Stimulated activated CD8-positive, alpha-beta memory T cell treated with anti-CD3 and anti-CD28 coated beads, Interleukin-4, amount 100 ng/mL, for 4 hours (primary cell): ENCODE measurements around the gene REEP1.

ENCODE experiments used
- DNase-seq, 2 donors: peaks; one replicate each; pipeline ENCODE4 v3.0.0-alpha.2; 2020; ENCODE audit warnings: low read depth in 2 of 2, low spot score in 1 of 2

Gene REEP1, protein sequence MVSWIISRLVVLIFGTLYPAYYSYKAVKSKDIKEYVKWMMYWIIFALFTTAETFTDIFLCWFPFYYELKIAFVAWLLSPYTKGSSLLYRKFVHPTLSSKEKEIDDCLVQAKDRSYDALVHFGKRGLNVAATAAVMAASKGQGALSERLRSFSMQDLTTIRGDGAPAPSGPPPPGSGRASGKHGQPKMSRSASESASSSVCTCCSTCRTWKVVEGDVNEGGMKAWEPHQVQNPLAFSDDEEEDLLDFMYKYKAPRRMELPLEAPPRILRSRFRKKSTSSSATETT

GRCh38 chr2:86337244-86337835 lies at the start of gene REEP1:
Gene REEP1 (minus strand): TSS chr2:86337626. CDS start chr2:86337510, 116 bp downstream.
- DNase-seq = no peak

- no peak for DNase-seq
Measured at GRCh38 chr2:86383844-86384243, 46.4 kb upstream of the REEP1 start.

GRCh38 chr2:86382698-86383097 lies 45.3 kb upstream of the REEP1 start:
- DNase-seq = no peak

- DNase-seq = no peak
Measured at GRCh38 chr2:86382108-86382507, 44.7 kb upstream of the REEP1 start.

DNA sequence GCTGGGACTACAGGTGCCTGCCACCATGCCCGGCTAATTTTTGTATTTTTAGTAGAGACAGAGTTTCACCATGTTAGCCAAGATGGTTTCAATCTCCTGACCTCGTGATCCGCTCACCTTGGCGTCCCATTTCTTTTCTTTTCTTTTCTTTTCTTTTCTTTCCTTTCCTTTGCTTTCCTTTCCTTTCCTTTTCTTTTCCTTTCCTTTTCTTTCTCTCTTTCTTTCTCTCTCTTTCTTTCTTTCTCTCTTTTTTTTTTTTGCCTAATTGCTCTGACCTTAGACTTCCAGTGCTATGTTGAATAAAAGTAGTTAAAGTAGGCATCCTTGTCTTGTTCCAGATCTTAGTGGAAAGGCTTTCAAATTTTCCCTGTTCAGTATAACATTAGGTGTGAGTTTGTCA lies 41.0 kb upstream of the REEP1 start:
- DNase-seq = no peak

- DNase-seq = no peak
Measured at GRCh38 chr2:86375623-86376022, 38.2 kb upstream of the REEP1 start.

GRCh38 chr2:86372641-86373502 lies 35.4 kb upstream of the REEP1 start:
- DNase-seq = no peak

DNA sequence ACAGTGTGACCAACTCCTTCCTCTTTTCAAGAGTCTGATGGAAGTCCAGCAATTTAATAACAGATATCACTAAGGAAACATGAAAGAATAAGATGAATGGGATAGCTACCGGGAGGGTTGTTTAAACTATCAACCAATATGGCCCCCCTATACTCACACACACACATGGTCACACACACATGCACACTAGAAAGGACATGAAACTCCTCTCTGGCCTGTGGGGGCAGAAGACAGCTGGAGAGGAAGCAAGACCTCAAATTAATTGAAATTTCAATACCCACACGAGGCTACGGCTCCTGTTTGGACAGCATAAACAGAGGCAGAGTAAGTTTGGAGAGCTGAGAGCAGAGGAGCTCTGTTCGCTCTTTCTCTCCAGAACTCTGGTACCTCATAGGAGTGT lies 34.7 kb upstream of the REEP1 start:
- DNase-seq = no peak

GRCh38 chr2:86371527-86371926 lies 34.1 kb upstream of the REEP1 start:
- no peak for DNase-seq

- no peak for DNase-seq
Measured at GRCh38 chr2:86370579-86370978, 33.2 kb upstream of the REEP1 start.

DNA sequence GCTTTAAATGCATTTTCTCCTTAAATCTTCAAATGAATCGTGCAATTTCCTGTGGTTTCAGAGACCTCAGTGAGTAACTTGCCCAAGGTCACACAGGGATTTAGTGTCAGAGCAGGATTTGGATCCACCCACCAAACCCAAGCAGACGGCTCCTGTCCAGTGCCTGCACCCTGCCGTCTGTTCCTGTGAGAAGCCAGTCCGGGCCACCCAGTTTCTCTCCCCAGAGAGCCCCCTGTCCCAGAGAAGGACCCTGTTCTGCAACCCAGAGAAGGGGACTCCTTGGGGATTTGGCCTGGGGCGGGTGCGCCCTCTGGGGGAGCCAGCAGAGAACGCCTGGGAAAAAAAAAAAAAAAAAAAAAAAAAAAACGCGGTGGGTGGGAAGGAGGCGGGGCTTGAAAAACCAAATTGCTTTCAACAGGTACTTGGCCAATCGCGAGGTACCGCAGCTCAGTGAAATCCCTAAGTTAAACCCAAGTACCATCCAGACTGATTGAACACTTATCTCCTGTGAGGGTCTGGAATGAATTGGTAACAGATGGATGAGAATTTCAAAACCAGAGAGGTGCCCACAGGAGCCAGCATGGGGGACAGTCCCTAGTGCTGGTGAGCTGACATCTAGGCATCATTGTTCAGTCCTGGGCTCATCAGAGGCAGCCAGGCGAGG lies 30.9 kb upstream of the REEP1 start:
- no peak for DNase-seq

DNA sequence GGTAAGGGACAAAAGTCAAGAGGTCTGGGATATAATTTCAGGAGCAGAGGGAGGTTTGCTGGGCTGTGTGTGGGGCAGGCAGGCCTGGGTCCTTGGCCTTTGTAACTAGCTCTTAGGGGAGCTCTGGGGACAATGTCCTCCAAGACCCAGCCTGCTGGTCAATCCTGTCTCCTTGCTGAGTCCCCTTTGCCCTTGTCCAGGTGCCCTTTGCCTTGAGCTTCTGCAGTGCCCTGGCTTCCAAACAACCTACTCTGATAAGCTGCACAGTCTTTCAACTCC lies 30.0 kb upstream of the REEP1 start:
- DNase-seq = no peak

GRCh38 chr2:86366651-86367498 lies 29.4 kb upstream of the REEP1 start:
- DNase-seq = no peak

GRCh38 chr2:86364894-86365293 lies 27.5 kb upstream of the REEP1 start:
- no peak for DNase-seq

DNA sequence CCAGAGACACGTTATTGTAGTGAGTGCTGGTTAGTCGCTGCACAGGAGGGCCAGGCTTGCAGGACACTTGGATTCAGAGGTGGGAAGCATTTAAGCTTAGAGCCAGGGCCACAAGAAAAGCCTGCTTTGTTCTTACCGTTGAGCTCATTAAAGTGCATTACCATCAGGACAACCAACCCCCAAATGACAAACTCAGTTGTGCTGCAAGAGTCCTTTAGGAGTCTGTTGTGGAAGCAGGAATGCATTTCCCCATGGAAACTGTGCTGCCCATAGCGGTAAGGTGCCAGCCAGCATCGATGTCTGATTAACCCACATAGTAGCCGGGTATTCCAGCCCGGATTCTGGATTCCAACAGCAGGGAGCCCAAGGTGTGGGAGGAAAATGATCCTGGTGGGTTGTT lies 23.4 kb upstream of the REEP1 start:
- no peak for DNase-seq

GRCh38 chr2:86358957-86359356 lies 21.5 kb upstream of the REEP1 start:
- DNase-seq = no peak

- DNase-seq = no peak
Measured at GRCh38 chr2:86357392-86357963, 20.1 kb upstream of the REEP1 start.

DNA sequence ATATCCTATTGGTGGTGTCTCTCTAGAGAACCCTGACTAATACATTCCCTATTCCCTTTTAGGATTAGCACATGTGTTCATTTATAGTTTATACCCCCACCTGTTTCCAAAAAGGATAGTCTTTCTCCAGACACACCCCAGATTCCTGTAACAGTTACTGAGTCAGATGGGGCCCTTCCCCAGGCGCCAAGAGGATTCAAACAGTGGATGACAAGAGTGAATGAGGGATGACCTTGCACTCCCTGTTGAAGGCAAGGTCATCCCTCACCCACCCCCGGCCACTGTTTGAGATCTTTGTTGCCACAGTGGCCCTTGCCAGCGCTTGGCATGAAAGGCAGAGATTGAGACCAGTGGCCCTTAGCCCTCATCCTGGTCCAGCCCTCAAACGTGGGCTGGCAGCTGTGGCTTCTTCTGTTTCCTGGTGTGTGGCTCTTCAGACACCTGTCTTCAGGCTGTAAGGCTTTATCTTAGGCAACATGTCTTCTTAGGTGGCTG lies 15.3 kb upstream of the REEP1 start:
- DNase-seq = no peak

DNA sequence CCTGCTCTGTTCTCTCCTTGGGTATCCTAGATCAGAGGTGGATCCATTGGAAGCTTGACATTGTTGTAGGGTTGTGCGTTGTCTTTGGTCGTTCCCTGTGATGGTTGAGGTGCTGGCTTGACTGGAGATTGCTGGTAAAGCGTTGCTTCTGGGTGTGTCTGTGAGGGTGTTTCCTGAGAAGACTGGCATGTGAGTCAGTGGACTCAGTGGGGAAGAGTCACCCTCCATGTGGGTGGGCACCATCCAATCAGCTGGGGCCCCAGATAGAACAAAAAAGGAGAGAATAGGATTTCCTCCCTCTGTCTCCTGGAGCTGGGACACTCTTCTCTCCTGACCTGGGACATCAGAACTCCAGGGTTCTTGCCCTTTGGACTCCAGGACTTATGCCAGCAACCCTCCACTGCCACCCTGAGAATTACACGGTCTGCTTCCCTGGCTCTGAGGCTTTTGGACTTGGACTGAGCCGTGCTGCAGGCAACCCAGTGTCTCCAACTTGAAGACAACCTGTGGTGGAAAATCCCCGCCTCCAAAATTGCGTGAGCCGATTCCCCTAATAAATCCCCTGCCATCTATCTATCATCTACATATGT lies 14.8 kb upstream of the REEP1 start:
- no peak for DNase-seq

- DNase-seq = no peak
Measured at GRCh38 chr2:86350751-86351150, 13.3 kb upstream of the REEP1 start.
